ENCODE data around the gene B4GALNT3.

DNA sequence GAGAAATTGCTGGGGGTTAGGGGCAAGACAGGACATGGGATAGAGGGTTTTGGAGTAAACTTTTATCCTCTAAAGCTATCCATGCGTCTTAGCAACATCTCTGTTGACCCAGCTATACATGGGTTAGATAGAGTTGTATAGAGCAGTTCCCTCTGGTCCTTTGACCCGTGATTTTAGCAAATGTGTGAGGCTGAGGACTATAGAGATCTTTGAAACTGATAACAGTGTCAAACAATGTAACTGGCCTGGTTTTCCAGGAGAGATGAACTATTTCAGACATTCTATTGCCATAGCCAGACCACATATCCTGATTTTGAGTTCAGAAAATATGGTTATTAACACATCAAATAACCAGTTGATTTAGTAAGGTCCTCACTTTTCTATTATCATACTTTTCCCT lies 60.4 kb downstream of the B4GALNT3 start:
- TF ChIP-seq, protein P1, sequence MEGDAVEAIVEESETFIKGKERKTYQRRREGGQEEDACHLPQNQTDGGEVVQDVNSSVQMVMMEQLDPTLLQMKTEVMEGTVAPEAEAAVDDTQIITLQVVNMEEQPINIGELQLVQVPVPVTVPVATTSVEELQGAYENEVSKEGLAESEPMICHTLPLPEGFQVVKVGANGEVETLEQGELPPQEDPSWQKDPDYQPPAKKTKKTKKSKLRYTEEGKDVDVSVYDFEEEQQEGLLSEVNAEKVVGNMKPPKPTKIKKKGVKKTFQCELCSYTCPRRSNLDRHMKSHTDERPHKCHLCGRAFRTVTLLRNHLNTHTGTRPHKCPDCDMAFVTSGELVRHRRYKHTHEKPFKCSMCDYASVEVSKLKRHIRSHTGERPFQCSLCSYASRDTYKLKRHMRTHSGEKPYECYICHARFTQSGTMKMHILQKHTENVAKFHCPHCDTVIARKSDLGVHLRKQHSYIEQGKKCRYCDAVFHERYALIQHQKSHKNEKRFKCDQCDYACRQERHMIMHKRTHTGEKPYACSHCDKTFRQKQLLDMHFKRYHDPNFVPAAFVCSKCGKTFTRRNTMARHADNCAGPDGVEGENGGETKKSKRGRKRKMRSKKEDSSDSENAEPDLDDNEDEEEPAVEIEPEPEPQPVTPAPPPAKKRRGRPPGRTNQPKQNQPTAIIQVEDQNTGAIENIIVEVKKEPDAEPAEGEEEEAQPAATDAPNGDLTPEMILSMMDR (IDR thresholded peaks at IDR 0.05): no peak
- no peak for TF ChIP-seq POLR2A (IDR thresholded peaks at IDR 0.05; ENCODE audit: low read depth)
- TF ChIP-seq POLR2AphosphoS5 (IDR thresholded peaks at IDR 0.05): no peak
- no peak for TF ChIP-seq EP300 (IDR thresholded peaks at IDR 0.05)
